Islet precursor cell (in vitro differentiated cells): Measurements from ENCODE around the gene AWAT2.
A peak's percentile ranks its signal among the peaks of the same experiment; 100 is the strongest.
"Not testable (repeated sequence)": the region's sequence is repeated elsewhere in the genome, so short reads cannot be mapped to it uniquely, and the experiment has no call there.

Experiments
- DNase-seq: peaks from one replicate; pipeline ENCODE4 v3.0.0-alpha.2; 2018

AWAT2 gene

DNA sequence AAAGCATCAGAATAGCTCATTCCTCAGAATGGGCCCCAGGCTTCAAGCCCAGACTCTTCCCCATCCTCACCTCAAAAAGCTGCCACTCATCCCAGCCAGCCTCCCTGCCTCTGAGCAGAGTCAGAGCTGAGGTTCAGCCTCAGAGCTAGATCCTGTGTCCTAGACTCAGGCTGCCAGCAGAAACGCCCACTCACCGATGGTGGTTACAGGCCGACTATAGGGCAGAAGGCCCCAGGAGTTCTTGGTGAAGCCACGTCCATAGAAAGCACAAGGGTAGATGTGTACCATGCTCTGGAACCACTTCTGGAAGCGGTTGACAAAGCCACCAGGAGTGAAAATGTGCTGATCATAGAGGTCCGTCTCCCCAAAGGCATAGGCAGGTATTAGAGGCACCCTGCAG is 7.7 kb downstream of the AWAT2 start:
- peak; percentile 19 for DNase-seq

DNA sequence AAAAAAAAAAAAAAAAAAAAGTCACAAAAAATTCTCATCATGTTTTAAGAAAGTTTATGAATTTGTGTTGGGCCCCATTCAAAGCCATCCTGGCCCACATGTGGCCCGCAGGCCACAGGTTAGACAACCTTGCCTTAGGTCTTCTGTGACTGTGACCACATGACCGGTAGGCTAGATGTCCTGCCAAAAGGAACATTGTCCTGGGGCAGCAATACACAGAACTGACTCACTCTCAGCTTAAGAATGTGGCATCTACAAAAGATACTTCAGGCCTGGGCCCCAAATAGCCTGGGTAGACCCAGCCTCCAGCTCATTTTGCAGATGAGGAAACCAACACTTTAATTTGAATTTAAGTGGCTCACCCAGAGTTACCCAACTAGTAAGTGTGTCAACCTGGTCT is 10.0 kb downstream of the AWAT2 start:
- peak; percentile 22 for DNase-seq

DNA sequence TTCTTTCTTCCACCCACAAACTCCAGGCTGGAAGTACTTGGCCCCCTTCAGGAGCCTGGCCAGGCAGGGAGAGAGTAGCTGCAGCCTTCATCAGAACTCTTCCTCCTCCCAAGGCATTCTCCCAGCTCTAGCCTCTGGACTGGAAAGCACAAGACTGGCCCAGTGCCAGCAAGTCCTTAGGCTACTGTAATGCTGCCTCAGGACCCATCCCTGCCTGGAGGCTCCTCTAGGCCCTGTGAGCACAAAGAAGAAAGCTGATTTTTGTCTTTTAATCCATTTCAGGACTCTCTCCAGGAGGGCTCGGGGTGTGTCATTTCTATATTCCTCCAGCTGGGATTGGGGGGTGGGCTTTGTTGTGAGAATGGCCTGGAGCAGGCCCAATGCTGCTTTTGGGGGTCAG is 10.8 kb downstream of the AWAT2 start:
- peak; percentile 31 for DNase-seq

DNA sequence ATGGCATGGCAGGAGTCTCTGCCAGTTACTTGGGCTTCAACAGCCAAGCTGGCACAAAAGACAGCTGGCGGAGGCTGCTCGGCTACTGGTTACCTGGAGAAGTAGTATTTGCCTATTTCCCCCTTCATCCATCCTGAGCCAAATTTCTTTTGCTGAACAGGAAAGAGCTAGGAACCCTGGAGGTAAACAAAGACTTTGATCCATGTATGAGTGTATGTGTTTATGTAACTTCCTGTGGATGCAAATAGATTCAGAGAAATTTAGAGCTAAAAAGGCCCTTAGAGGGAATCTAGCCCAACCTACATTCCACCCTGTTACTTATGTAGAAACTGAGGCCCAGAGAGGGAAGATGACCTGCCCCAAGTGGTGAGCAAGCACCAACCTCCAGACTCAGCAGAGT is 11.2 kb downstream of the AWAT2 start:
- no peak for DNase-seq

DNA sequence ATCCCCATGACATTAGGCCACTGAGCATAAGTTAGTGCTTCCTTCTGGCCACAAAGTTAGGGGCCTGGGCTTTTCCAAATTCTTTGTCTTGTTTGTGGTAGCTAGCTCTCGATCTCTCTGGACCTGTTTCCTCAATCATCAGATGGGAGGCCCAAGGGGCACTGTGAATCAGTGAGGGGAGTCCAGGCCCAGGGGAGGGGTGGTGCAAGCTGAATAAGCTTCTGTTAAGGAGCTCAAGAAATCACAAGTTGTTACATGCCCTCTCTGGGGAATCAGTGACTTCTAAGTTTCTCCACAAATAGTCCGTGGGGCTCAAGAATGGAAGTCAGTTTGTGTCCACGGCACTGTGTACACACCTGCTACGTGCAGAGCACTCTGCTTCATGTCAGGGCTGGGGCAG is 15.1 kb downstream of the AWAT2 start:
- no peak for DNase-seq

DNA sequence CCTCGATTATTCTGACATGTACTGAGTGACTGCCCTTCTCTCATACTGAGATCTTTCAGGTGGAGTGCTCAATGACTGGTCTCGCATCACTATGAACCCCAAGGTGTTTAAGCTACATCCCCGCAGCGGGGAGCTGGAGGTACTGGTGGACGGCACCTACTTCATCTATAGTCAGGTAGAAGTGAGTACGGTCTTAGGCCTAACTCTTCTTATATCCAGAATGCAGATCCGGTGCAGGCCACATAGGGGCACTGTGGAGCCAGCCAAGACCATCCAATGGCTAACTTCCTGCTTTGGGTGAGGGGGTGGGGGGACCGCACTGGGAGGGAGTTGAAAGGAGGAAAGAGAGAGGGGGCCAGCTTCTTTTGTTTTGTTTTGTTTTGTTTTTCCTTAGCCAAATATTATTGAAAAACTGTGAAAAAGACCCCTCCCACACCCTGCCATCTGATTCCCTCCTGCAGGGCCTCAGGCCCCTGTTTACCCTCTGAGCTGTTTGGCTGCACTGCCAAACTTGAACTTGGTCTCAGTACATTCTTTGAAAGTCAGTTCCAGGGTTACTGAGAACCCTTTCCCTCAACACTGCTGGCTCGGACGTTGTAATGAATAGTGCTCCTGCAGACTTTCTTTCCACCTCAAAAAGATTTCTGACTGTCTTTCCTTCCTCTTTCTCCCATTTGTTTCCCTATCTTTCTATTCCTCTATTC is 16.2 kb downstream of the AWAT2 start:
- peak; percentile 68 for DNase-seq

DNA sequence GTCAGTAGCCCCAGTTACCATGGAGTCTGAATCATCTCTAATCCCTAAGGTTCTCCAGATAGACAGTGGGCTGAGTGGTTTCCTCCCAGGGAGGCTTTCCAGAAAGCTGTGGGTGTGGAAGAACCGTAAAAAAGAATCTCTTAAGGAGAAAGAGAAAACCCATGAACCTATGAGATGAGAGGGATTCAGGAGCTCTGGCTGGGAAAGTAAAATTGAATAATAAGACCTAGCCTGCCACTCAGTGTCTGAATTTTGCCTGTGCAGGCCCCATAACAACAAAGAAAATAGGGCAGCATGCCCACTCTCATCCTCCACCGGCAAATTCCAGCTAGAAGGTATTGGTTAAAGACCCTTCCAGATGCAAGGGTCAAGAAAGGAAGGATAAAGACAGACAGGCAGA is 16.9 kb downstream of the AWAT2 start:
- no peak for DNase-seq

DNA sequence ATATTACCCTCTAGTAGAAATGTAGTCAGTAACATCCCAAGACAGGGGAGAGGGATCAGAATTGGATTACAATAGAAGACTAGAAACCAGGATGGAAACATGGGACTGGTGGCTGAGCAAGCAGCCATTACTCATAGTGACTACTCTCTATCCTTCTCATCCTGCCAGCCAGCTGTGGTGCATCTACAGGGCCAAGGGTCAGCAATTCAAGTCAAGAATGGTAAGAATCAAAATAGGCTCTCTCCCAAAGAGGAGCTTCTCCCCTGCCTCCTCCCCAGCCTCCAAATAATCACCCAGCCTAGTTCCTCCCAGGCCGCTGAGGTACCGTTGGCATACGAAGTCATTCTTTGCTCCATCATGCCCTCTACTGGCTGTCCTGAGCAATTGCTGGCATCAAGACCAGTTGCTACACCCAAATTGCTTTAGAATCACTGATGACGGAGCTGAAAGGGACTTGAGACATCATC is 19.4 kb downstream of the AWAT2 start:
- peak; percentile 65 for DNase-seq

DNA sequence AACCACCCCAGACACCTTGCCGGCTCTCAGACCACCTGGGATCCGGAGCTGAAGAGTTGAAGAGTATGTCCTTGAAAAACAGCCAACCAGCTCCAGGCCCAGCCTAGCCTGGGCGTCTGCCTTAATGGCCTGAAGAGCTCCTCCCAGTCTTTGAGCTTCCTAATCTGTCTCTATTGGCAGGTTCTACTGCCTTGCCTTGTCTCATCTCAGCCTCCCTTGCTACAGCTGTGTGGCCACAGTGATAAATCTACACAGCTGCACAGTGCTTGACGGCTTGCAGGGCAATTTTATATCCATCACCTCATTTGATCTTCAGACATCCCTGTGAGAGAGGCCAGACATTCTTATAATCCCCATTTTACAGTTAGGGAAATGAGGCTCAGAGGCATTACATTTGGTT is 19.9 kb downstream of the AWAT2 start:
- no peak for DNase-seq

DNA sequence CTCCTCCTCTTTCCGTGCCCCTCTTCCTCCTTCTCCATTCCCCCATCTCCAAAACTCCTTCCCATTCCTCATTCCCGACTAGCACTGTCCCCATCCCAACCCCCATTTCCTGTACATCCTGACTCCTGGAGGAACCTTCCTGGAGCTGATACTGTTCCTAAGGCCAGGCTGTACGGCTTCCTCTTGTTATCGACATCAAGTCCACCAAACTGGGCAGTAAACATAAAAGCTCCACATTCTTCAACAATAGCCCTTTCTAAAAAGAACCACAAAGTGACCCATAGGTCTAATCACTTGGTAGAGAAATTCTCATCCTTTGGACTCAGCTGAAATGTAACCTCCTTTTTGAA is 22.9 kb downstream of the AWAT2 start:
- no peak for DNase-seq

DNA sequence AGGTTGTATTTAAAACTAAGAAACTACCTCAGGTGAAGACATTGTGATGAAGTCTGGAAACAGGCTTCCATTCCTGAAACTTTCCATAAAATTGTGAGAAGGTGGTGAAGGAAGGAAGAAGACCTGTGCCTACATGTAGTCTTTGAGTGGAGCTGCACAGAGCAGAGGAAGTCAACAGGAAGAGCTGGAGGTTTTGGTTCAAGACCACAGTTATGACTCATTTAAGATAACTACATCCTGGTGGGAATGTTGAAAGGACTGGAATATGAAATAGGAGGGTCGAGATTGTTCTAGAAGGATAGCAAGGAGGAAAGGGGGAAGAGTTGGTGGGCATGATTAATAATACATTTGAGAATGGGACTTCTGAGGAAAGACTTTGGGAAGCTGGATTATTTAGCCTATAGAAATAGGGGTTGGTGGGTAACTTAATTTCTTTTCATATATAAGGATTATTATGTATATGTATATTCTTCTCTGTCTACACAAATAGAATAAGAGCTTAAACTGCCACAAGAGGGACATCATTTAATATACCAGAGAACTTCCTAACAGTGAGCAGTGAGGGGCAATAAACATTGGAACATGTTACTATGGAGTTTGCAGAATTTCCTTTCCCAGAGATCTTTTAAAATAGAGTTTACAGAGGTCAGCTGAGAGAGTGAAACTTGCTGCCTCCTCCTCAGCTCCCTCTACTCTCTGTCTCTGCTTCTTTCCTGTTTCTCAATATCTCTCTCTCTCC is 23.5 kb downstream of the AWAT2 start:
- no peak for DNase-seq

DNA sequence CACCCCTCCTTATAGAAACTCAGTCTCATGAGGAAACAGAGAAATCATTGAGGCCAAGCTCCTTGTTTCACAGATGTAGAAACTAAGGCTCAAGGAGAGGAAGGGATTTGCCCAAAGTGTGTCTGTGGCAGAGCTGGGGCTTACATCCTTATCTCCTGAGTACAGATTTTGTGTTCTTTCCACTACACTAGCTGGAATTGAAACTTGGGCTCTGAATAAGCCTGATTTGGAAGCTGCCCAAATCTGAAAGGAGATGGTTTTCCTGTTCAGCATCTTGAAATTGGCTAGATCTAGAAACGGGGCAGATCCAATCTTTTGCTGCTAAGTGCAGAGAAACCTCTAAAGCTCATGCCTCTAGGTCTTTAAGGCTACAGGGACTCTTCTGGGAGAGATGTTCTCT is 24.3 kb downstream of the AWAT2 start:
- DNase-seq, result no peak

DNA sequence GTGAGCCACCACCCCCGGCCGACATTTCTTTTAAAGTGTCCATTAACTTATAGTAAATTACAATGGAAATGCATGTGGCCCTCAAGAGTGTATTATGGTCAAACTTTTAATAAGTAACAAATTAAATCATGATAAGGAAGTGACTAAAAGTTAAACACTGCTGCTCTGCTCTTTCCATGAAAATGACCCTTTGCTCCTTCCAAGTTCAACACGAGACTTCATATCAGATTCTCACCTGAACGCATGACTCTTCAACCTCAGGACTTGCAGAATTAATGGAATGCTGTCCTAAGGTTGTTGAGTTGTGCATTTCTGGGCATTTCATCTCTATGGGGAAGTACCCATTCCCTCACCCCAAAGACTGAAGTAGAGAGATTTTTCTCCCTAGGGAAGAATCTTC is 27.1 kb downstream of the AWAT2 start:
- no peak for DNase-seq

DNA sequence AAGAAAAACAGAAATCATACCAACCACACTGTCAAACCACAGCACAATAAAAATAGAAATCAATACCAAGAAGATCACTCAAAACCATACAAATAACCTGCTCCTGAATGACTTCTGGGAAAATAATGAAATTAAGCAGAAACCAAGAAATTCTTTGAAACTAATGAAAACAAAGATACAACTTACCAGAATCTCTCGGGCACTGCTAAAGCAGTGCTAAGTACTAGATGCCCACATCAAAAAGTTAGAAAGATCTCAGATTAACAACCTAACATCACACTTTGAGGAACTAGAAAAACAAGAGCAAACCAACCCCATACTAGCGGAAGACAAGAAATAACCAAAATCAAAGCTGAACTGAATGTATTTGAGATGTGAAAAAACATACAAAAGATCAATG is 33.2 kb downstream of the AWAT2 start:
- no peak for DNase-seq

DNA sequence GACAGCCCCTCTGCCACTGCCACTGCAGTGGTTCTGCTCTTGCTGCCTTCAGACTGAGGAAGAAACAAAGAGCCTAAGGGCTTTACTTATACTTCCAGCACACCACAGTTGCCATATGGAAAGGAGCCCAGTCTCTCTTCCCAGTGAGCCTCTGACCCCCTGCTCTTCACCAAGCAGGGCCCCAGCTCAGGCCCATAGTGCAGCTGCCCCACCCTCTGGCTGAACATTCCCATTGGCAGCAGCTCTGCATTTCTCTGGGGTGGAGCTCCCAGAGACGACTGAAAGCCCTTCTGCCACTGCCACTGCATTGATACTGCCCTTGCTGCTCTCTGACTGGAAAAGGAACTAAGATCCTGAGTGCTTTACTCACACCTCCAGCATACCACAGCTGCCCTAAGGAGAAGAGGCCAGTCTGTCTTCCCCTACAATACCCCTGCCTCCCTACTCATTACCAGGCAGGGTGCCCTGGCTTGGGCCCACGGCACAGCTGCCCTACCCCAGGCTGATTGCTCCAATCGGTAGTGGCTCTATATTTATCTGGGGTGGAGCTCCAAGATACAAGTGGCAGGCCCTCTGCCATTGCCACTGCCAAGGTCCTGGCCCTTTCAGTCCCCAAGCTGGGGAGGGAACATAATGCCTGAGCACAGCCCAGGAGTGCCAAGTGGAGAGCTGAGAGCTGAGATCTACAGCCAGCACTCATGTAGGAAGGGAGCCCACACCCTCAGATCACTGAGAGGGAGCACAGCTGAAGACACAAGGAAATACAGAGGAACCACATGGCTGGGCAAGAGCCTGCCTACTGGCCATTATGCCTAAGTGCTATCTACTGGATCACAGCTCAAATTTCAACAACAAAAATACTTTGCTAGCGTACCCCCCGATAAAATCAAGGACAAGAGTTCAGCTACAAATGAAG is 36.0 kb downstream of the AWAT2 start:
- DNase-seq, result peak; percentile 48

DNA sequence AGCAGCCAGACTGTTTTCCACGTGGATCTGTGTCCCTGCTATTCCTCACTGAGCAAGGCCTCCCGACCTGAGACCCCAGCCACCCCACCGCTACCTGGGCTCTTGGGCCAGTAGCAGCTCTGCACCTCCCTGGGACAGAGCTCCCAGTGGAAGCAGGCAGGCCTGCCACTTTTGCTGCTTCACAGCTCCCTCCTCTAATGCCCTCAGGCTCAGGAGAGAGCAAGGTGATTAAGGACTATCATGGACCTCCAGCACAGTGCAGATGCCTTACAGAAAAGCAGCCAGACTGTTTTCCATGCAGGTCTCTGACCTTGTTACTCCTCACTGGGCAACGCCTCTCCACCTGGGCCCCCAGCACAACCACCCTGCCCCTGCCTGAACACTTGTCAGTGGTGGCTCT is 37.0 kb downstream of the AWAT2 start:
- DNase-seq, result peak; percentile 69

DNA sequence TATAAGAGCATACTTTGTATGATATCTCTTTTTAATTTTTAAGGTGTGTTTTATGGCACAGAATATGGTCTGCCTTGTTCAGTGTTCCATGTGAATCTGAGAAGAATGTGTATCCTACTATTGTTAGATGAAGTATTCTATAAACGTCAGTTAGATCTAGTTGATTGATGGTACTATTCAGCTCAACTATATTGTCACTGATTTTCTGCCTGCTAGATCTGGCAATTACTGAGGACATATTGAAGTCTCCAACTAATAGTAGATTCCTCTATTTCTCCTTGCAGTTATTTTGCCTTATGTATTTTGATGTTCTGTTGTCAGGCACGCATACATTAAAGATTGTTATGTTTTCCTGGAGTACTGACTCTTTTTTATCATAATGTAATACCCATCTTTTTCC is 39.8 kb downstream of the AWAT2 start:
- DNase-seq, result no peak

DNA sequence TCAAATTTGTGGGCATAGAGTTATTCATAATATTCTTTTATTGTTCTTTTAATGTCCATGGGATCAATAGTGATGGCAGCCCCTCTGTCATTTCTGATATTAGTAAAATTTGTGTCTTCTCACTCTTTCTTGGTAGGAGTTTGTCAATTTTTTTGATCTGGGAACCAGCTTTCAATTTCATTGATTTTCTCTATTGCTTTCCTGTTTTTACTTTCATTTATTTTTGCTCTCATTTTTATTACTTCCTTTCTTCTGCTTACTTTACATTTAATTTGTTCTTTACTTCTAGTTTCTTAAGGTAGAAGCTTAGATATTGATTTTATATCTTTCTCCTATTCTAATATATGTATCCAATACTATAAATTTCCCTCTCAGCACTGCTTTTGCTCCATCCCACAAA is 40.7 kb downstream of the AWAT2 start:
- no peak for DNase-seq

DNA sequence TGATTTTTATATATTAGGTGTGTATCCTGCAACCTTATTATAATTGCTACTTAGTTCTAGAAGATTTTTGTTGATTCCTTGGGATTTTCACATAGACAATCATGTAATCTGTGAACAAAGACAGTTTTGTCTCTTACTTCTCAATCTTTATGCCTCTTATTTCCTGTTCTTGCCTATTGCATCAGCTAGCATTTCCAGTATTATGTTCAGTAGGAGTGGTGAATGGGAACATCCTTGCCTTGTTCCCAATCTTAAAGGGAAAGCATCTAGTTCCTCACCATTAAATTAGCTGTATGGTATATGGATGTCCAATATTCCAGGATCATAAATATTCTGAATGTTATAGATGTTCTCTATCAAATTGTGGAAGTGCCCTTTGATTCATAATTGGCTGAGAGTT is 41.8 kb downstream of the AWAT2 start:
- no peak for DNase-seq

DNA sequence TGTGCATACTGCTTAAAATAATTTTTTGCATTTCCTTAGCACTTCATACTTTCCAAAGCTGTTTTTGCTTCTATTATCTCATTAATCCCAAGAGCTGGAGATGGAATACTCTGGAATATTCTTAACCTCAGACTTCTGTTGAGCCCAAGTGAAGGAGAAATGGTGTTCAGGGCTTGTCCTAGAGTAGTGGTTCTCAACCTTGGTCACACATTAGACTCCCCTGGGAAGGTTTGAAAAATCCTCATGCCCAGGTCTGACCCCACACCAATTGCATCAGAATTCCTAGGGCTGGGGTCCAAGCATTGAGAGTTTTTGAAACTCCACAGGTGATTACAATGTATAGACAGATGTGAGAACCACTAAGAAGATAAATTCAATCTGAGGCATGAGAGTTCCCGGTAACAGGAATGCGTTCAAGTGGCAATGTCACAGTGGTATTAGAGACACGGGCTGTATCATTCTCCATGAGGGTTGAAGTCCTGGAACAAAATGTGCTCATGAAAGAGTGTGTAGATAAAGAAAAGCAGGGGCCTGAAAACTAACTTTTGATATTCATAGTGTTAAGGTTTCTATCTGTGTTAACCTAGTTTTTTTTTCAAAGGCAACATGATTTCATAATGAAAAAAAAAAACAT is 47.9 kb downstream of the AWAT2 start:
- DNase-seq, result no peak

DNA sequence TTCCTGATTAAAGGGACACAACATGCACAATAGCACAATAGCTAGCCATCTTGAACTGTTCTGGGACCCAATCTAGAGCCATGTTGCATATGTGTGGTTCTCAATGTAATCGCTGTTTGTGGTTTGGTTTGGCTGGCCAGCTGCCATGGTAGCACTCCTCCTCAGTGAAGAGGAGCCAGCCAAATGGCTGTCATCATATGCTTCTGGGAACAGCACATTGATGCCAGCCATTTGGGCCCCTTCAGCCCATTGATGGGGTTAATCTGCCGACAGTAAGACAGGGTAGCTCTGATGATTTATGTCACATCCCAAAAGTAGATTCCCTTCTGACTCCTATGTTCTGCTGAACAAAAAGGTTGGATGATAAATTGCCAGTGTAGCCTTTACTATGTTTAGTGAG is 48.5 kb downstream of the AWAT2 start:
- no peak for DNase-seq

DNA sequence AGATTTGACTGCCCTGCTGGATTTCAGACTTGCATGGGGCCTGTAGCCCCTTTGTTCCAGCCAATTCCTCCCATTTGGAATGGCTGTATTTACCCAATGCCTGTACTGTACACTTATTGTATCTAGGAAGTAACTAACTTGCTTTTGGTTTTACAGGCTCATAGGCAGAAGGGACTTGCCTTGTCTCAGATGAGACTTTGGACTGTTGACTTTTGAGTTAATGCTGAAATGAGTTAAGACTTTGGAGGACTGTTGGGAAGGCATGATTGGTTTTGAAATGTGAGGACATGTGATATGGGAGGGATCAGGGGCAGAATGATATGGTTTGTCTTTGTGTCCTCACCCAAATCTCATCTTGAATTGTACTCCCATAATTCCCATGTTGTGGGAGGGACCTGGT is 51.4 kb downstream of the AWAT2 start:
- DNase-seq, result not testable (repeated sequence)

DNA sequence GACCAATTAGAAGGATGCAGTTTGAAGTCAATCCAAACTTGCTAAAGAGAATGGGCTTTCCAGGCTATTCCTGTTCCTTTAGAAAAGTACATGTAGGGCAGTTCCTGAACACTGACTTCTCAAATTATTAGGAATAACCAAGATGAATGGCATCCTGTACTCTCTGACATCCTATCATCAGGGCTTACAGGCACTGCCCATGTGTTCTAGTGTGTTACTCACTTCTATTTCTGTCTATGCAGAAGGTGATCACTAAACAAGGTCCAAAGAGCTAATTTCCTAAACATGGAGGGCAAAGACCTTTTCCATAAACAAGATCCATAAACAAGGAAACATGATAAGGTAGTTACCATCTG is 53.6 kb downstream of the AWAT2 start:
- no peak for DNase-seq
